Daoy (cell line): ENCODE results near the gene DNAJC10. TPM values are rescaled to one million over a fixed set of nuclear protein-coding genes. Genes with fewer than 3 reads are reported as not detected.

ENCODE experiments used
- DNase-seq: peaks from one replicate; pipeline ENCODE4 v3.0.0-alpha.2; 2015; ENCODE audit warnings: low read depth
- total RNA-seq: library from RNA; depleted of rRNA; stranded (reverse); fragments of >200 nt; shearing (Covaris generic); gene quantifications from 2 replicates; pipeline ENCODE4 v1.2.3, GENCODE V29; 2014; rRNA removed

Gene DNAJC10
- total RNA-seq, 1 experiment from 2014 or later = 57.9 TPM

- DNase-seq = no peak
Measured at GRCh38 chr2:182834293-182834692, 118.2 kb downstream of the DNAJC10 start.

- no peak for DNase-seq
Measured at GRCh38 chr2:182836451-182836850, 120.4 kb downstream of the DNAJC10 start.

Other genes starting within 250 kb of the DNAJC10 start
- gene FRZB, start 150.4 kb downstream of the DNAJC10 start, total RNA-seq = not detected in 2 replicates